ENCODE data around the gene HPRT1. TPM values are rescaled to one million over a fixed set of nuclear protein-coding genes. Genes with fewer than 3 reads are reported as not detected.

HPRT1 gene, protein sequence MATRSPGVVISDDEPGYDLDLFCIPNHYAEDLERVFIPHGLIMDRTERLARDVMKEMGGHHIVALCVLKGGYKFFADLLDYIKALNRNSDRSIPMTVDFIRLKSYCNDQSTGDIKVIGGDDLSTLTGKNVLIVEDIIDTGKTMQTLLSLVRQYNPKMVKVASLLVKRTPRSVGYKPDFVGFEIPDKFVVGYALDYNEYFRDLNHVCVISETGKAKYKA
- 9.6 and 12.4 TPM in 2 replicates for total RNA-seq

DNA sequence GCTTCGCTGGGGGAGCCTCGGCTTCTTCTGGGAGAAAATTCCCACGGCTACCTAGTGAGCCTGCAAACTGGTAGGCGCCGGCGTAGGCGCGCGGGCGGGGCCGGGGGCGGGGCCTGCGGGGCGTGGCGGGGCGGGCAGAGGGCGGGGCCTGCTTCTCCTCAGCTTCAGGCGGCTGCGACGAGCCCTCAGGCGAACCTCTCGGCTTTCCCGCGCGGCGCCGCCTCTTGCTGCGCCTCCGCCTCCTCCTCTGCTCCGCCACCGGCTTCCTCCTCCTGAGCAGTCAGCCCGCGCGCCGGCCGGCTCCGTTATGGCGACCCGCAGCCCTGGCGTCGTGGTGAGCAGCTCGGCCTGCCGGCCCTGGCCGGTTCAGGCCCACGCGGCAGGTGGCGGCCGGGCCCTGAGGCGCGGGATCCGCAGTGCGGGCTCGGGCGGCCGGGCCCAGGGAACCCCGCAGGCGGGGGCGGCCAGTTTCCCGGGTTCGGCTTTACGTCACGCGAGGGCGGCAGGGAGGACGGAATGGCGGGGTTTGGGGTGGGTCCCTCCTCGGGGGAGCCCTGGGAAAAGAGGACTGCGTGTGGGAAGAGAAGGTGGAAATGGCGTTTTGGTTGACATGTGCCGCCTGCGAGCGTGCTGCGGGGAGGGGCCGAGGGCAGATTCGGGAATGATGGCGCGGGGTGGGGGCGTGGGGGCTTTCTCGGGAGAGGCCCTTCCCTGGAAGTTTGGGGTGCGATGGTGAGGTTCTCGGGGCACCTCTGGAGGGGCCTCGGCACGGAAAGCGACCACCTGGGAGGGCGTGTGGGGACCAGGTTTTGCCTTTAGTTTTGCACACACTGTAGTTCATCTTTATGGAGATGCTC is at the start of gene HPRT1:
HPRT1 (plus strand) TSS at position 161 of the 857 bp plus-strand sequence; CDS start at position 308, 147 bp downstream.

Other genes with a start within 250 kb of the HPRT1 start
- not detected in 2 replicates for gene CCDC160, start 223.0 kb upstream of the HPRT1 start, total RNA-seq
- 25.9 and 37.3 TPM in 2 replicates for gene PHF6, start 86.9 kb upstream of the HPRT1 start, total RNA-seq
- not detected in 2 replicates for gene PLAC1, start 198.3 kb downstream of the HPRT1 start, total RNA-seq